NCI-H1417 (cell line): ENCODE measurements around the gene GPR161.

Source experiments
- DNase-seq, 3 experiments: peaks; one replicate each; lab custom pipeline; 2025; lab: John Stamatoyannopoulos, UW

GPR161 gene

DNA sequence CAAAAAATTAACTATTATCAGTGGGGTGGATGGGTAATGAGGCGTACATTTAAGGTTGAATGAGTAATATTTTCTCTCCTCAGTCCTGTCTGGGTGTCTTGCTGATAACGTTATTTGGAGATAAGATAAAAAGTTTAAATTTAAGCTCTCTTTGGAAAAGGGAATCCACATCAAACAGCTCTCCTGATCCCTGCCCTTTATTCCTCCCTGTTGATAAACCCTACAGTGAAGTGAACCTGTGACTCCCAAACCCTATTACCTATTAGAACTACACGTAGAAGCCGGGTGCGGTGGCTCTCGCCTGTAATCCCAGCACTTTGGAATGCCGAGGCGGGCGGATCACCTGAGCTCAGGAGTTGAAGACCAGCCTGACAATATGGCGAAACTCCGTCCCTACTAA, 9.9 kb upstream of the GPR161 start:
- no peak for DNase-seq

DNA sequence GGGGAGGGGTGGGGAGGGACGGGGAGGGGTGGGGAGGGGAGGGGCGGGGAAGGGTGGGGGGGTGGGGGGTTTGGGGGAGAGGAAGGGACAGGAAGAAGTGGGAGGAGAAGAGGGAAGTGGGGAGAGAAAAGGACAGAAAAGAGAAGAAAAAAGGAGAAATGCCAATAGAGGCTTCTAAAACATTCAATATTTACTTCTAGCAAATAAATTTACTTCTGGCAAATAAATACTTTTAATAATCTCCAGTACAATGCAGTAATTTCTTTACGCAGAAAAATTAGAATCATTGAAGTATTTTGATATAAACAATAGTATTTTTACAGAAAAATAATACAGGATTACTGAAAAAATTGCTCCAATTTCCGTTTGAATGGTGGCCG, 9.4 kb upstream of the GPR161 start:
- DNase-seq, result no peak

DNA sequence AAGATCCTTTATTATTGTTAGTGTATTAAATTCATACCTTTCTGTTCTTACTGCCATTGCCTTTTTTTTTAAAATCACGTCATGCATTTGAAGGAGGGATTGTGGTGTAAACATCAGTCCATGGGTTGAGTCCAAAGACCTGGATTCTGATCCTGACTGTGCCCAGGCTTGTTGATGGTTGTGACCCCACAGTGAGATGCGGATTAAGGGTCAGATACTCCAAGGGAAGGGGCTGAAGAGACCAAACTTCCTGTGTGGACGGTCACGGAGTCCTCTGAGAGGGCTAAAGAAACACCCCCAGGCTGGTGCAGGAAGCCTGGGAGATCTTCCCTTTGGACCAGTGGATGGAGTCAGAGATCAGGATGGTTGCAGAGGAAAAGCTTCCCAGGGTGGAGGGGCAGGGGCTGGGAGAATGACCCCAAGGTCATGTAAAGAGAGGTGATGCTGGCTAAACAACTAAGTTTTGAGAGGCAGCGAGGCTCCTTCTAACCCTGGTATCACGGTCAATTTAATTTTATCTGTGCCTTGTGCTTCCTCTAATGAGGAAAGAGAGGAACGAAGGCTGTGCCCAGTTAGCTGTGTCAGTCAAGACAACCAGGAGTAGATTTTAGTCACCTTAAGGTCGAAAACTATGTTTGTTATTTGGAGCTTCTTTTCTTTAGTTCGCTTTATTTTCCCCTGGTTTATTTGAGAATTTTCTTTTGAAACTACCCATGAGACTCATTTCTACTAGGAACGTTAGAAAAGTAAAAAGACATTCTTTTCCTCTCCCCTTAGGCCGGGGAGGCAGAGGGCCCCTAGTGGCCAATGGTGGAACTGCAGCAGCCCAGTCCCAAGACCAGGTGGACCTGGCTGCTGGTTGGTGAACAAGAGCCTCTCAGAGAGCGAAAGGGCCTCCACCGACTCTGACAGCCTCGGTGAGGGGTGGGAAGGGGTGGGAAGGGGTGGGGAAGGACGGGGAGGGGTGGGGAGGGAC, 8.7 kb upstream of the GPR161 start:
- DNase-seq, result peak; percentile 62 to 94 (median 73)

DNA sequence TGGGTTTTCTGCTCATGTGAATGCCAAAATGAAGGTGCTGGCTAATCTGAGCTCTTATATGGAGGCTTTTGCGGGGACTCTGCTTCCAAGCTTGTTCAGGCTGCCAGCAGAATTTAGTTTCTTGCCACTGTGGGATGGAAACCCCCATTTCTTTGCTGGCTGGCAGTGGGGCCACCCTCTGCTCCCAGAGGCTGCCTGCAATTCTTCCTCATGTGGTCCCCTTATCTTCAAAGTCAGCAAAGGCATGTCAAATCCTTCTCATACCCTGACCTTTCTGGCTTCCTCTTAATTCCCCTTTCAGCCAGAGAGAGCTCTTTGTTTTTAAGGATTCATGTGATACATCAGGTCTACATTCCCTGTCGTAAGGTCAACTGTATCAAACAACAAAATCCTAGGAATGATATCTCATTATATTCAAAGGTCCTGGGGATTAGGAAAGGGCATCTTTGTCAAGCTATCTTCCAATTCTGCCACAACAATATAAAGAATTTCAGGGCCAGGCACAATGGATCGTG, 5.2 kb upstream of the GPR161 start:
- DNase-seq, result no peak

DNA sequence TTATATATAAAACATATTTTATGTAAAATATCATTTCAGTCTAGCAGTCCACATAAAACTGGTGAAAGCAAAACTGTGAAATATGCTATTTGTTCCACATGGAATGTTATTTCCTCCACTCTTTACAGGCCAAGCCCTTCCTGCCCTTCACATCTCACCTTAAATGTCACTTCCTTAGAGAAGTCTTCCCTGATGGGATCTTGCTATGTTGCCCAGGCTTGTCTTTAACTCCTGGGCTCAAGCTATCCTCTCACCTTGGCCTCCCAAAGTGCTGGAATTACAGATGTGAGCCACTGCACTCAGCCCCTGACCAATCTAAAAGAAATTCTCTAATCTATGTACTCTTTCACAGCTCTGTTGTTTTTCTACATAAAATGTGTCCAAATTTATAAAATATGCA, 2.3 kb upstream of the GPR161 start:
- DNase-seq, result no peak

DNA sequence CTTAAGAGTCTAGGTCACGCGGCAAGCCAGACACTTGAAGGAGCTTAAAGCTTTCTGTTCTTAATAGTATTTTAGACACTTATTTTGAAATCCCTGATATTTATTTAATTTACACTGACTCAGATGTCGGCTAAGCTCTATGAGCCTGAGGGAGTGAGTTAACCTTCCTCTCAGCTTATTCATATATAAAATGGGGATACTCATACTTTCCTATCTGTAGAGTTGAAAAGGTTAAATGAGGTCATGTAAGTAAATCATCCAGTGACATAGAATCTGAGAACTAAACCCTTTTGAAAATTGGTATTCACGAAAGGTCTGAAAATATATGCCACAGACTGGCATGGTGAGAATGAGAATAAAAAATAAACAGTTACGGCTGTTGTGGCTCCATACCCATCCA, 1.4 kb upstream of the GPR161 start:
- DNase-seq, result no peak

DNA sequence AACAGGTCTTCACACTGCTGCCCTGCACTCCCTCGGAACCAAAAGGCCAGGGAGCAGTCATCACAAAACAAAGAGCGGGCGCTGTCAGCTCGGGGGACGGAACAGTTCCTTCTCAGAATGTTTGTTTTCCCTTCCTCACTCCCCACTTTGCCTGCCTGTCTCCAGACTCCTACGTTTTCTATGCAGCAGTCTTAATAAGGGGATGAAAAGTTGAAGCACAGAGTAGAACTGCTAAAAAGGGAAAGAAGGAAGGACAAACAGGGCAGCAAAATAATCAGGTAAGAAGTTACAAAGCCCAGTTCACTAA, 738 bp upstream of the GPR161 start:
- DNase-seq, result no peak

DNA sequence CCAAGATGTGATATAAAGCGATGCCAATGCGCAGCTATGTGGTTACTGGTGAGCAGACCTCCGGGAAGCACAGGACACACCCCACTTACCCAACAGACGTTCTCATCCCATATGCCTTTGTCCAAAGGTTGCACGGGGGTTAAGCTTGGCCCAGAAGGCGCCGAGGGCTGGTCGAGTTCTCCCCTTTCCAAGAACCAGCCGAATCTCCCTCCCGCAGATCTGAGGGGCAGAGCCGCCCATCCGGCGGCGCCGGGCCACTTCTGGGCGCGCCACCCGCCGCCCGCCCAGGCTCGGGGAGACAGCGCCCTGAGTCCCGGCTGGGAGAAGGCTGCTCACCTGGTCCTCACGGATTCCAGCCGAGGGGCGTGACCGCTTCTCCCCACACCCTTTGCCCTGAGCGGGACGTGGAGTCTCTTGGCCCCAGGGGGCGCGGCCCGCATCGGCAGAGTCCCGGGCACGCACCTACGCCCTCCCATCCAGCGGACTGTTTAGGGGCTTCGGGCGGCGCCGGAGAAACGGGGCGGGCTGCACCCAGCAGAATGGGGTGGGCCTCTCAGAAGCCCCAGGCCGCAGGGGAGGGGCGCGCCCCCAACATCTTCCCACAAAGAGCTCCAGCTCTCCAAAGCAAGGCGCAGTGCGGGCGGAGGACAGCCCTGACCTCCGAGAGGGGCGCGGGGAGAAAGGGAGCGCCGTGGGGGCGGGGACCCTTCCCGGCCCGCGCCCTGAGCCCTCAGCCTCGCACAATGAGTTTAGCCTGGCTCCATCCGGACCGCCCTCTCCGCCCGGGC, 615 bp downstream of the GPR161 start:
- peak; percentile 50 to 71 (median 63) for DNase-seq

DNA sequence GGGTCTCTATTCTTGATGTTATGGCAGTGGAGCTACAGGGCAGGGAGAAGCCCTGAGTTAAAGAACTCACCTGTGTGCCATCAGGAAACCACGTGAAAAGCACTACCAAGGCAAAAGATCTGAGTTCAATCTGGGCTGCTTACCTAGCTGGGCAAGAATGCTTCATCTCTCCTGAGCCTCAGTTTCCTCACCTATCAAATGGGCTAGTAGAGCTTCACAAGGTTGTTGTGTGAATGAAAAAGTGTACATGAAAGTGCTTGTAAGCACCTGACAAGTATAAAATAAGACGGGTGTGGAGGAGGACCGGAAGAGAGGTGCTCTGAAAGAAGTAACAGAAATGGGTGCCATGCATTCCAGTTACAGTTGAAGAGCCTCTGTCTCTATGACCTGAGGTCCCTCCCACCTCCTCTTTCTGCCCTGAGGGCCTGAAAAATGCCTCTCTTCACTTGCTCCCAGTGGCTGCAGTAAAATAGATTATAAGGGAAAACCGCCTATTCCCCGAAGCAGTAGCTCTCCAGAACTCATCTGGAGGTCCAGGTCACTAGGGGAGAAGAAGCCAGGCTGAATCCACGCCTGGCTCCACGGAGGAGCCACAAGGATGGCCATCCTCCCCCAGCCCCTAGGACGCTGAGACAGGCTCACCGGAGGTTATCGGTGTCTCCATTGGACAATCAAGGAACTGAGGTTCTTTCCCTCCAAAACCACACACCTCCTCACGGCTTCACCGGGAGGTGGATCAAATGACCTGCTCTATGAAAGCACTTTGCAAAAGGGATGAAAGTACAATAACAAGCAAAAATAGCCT, 1.4 kb downstream of the GPR161 start:
- DNase-seq, result peak in 2 of 3 experiments; percentile 63 to 71

DNA sequence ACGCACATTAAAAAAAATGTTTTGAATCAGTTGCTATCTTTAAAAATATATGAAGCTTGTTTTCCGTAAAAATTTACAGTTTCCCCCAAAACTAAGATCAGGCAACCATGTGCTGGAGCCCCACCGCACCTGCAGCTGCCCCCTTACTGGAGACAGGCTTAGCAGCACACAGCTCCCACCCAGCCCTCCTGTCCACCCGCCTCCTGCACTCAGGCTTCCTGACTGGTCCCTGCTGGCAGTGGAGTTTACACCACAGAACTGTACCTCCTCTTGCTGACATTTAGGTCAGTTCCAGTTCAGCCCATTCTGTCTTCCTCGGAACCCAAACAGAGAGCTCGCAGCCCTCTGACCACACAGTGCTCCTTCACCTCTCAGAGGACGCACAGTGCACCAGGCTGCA, 2.1 kb downstream of the GPR161 start:
- no peak for DNase-seq

DNA sequence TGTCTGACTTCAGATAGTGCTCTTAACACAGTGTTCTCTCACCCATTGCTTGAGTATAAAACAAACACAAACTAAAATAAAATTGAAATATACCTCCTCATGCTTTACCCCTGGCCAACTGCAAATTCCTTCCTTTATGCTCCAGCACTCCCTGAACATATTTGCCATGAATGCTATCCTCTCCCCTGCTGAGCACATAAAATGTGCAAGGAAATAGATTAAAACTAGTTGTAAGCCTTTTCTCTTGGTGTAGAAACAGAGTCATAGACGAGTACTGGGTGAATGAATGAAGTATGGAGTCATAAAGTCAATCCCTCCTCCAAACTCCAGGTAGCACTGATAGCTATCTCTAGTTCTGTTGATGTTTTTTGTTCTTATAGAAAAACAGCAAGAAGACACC, 2.6 kb downstream of the GPR161 start:
- DNase-seq, result no peak

DNA sequence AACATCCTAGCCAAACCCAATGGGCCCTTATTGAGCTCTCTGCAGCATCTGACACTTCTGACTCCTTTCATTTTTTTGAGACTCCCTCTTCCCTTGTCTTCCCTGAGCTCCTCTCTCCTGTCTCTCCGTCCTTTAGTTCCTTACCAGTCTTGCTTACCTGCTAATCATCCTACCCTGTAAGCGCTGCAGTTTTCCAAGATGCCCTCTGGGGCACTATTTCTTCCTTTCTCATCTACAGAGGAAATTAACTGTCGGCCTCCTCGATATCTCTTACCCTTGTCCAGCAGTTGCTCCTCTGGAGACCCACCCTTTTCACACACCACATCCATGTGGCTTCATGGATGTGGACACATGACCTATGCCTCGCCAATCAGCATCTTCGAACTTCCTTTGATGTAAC, 6.8 kb downstream of the GPR161 start:
- no peak for DNase-seq

DNA sequence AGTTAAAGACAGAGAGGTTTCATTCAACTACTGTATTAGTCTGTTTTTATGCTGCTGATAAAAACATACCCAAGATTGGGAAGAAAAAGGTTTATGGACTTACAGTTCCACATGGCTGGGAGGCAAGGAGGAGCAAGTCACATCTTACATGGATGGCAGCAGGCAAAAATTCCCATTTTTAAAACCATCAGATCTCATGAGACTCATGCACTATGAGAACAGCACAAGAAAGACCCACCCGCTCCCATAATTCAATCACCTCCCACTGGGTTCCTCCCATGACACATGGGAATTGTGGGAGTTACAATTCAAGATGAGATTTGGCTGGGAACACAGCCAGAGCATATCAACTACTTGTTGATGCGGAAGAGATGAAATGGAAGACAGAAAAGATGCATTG, 9.2 kb downstream of the GPR161 start:
- DNase-seq, result no peak

DNA sequence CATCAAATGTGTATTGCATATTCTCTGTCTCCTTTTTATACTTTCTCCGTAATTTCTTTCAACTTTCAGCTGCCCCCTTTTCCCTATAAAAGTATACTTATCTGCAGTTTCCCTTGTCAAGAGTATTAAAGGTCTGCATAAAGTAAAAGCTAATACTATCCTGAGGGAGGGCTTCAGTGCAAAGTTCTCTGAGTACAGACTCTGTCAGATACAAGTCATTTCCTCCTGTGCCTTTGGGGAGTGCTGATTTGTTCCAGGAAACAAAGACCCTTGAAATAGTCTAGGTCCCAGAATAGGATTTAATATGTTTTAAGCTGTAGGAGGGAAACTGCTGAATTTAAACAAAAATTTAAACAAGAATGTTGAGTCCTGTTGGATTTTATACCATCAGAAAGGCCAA, 11.7 kb downstream of the GPR161 start:
- DNase-seq, result no peak

DNA sequence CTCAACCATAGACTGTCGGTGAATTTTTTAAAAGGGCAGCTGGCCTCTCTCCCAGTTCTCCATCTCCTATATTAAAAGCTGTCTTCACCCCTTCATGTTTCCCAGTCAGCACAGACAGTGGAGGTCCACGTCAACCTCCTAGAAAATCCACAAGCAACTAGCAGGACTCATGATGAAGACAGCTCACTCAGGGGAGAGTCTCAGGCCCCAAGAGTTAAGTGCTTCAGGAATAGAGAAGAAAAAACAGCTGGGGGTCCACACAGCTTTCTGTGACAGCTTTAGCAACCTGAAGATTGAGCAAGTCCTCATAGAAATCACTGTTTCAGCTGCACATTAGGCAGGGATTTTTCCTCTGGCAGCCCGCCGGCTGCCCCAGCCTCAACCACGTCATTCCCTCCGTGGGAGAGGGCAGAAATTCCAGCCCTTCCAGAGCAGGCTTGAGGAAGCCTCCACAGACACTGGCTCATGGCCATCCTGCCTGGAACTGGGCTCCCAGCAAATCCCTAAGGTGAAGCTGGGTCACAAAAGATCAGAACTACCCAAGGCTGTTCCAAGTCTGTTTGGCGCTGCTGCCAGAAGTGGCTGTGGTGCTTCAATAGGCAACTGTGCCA, 15.2 kb downstream of the GPR161 start:
- no peak for DNase-seq

DNA sequence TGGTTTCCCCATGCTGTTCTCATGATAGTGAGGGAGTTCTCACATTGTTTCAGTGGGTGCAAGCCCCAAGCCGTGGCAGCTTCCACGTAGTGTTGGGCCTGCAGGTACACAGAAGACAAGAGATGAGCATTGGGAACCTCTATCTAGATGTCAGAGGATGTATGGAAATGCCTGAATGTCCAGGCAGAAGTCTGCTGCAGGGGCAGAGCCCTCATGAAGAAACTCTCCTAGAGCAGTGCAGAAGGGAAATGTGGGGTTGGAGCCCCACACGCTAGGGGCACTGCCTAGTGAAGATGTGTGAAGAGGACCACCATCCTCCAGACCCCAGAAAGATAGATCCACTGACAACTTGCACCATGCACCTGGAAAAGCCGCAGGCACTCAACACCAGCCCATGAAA, 17.0 kb downstream of the GPR161 start:
- DNase-seq, result no peak

DNA sequence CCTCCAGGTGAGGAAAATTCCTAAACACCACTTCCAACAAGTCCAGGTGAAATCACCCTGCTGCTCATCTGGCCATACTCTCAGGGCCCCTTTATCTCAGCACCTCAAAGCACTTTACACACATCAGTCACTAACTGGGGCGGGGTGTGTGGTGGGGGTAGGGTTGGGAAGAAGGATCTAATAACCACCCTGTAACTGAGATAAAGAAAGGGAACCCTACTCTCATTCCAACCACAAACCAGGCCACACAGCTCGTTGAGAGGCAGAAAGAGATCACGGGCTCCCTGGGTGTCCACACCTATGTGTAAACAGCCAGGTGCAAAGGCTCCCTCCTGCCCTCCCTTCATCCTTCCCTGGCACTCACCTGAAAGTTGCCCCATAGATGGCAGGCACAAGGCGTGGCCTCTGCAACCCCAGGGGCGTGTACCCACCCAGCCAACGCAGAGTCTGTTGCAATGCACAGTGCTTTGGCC, 20.4 kb downstream of the GPR161 start:
- peak; percentile 16 to 91 (median 51) for DNase-seq

DNA sequence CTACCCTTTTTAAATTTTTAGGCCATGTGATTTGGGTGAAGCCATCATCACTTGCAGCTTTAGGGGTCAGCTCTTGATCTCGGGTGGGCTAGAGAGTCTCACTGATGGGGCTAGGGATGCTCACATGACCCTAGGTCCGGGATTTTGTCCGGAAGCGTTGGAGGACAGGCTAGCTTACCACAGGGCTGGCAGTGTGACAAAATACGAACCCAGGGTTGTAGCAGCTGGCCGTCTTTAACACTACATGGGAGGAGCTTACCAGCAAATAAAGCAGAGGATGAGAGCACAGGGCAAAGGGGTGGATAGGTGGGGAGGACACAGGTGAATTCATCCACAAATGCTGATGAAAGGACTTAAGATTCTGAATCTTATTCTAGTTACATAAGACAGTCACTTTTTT, 21.9 kb downstream of the GPR161 start:
- peak in 1 of 3 experiments; percentile 60 for DNase-seq

DNA sequence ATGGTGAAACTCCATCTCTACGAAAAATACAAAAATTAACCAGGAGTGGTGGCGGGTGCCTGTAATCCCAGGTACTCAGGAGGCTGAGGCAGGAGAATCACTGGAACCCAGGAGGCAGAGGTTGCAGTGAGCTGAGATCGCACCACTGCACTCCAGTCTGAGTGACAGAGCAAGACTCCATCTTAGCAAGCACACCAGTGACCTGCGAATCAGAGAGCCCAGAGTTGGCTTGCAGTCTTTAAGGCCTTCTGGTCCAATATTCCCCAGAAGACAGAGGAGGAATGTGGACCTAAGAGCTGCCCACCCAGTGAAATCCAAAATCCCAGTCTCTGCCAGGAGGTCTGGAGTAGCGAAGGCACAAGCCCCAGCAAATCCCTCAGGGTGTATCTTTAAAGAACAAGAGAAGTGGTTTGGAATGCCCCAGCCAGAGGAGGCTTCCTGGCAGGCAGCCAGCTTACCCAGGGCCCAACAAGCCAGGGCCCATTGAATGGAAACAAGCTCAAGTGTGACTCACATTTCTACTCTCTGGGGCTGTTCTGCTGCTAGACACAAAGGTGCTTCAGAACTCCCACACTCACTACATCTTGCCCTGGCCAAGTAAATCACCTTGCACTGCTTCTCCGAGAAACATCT, 23.9 kb downstream of the GPR161 start:
- DNase-seq, result peak; percentile 9 to 99 (median 38)

DNA sequence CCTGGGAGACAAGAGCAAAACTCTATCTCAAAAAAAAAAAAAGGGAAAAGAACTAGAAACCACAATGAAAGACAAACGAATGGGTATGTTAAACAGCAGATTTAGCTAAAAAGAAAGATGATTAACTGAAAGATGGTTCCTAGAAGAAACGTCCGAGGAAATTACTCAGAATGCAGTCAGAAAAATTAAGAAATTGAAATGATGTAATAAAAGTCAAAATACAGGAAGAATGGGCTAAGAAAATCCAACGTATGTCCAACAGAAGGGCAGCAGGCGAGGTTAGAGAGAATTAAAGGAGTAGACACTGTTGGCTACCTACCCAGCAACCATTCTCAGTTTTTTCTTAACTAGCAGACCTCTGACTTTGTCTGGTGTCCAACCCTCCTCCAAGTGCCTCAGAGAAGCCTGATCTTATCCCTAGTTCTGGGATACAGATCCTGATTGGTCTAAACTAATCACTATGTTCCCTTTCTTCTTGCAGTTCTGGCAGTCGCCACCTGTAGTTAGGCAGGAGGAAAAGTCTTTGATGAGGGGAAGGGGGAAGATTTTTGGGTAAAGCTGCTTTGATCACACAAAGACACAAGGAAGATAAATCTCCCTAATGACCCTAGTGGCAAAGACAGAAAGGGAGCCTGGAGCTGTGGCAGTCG, 25.7 kb downstream of the GPR161 start:
- no peak for DNase-seq

DNA sequence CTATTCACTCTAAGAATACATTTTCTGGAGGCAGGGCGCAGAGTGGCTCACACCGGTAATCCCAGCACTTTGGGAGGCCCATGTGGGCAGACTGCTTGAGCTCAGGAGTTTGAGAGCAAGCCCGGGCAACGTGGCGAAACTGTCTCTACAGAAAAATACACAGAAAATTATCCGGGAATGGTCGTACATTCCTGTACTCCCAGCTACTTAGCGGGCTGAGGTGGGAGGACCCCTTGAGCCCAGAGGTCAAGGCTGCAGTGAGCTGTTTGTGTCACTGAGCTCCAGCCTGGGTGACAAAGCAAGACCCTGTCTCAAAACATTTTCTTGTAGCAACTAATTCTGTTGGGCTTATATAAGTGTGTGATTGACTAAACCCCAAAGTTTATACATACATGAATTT, 30.5 kb downstream of the GPR161 start:
- DNase-seq, result no peak
